ENCODE data around the gene GSKIP. TPM values are rescaled to one million over a fixed set of nuclear protein-coding genes. Genes with fewer than 3 reads are reported as not detected.

The GSKIP gene
- total and polyA plus RNA-seq, 2 experiments from 2014 or later: 37.3 to 46.5 TPM

- 93 to 94% methylated on average over 3 of the region's 3 CpGs for WGBS, 2 experiments (ENCODE audit: low coverage in 1 of 2, low lambda C conversion rate in 2 of 2, missing lambda C conversion rate in 2 of 2)
- H3K9me3 ChIP-seq (ENCODE audit: low read depth): no peaks in the 10 kb centered on the region
- in situ Hi-C loops (cut with MboI): no loop called here
- peaks cover 11% of the 10 kb centered on the region for H3K36me3 ChIP-seq (ENCODE audit: low read depth)
- 0 out of 2 replicates have a peak, but pooled peaks cover 3% of the 10 kb centered on the region for H4K20me1 ChIP-seq (ENCODE audit: insufficient read depth)
- H3K9me2 ChIP-seq (ENCODE audit: insufficient read depth): no peaks in the 10 kb centered on the region
- no peak overlapping the region for H3K9ac ChIP-seq
- no peak overlapping the region for H3K4me2 ChIP-seq (ENCODE audit: unreplicated experiment)
- no peak overlapping the region for H3K4me3 ChIP-seq
- H2AFZ ChIP-seq: no peak overlapping the region
- H3K27me3 ChIP-seq (replicated peaks; ENCODE audit: insufficient read depth): no peaks in the 10 kb centered on the region
- no peaks in the 10 kb centered on the region for H3F3A ChIP-seq (ENCODE audit: insufficient read depth)
- 0 out of 2 replicates have a peak, but pooled peaks cover 7% of the 10 kb centered on the region for H3K79me2 ChIP-seq (ENCODE audit: insufficient read depth)
- DNase-seq: no peak
- no peaks in the 10 kb centered on the region for H3K4me1 ChIP-seq (ENCODE audit: insufficient read depth)
- no peak for TF ChIP-seq EZH2phosphoT487 (IDR thresholded peaks at IDR 0.05; ENCODE audit: insufficient read depth, low read depth)
- TF ChIP-seq EZH2 (IDR thresholded peaks at IDR 0.05; ENCODE audit: insufficient read depth, poor library complexity, severe bottlenecking): no peak
- no peak overlapping the region for H3K27ac ChIP-seq
Measured at GRCh38 chr14:96380735-96381134, 17.4 kb downstream of the GSKIP start.

DNA sequence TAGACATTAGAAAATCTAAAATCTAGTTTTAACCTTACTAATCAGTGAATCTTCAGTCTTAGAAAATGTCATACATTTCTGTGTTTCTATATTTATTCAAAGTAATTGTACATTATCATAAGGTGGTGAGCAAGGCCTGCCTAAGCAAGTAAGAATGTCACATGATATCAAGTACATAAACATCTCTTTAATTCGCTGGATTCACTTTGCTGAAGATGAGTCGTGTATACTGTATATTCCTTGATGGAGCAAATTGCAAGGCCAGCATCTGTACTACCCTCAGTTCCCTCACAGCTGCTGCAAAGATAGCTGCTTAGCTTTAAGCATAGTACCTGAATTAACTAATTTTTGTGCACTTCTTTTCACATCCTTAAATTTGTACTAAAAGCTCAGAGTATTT, 20.1 kb downstream of the GSKIP start:
- H3F3A ChIP-seq (ENCODE audit: insufficient read depth): no peaks in the 10 kb centered on the region
- no peaks in the 10 kb centered on the region for H3K9me3 ChIP-seq (ENCODE audit: low read depth)
- H3K9ac ChIP-seq: no peak overlapping the region
- in situ Hi-C loops (cut with MboI): no loop called here
- peaks cover 13% of the 10 kb centered on the region for H3K36me3 ChIP-seq (ENCODE audit: low read depth)
- H3K27ac ChIP-seq: no peak overlapping the region
- peak; percentile 6 for DNase-seq
- 75 to 78% methylated on average over 2 of the region's 2 CpGs for WGBS, 2 experiments (ENCODE audit: low coverage in 1 of 2, low lambda C conversion rate in 2 of 2, missing lambda C conversion rate in 2 of 2)
- H4K20me1 ChIP-seq (ENCODE audit: insufficient read depth): no peaks in the 10 kb centered on the region
- no peak overlapping the region for H2AFZ ChIP-seq
- no peak overlapping the region for H3K4me3 ChIP-seq
- H3K27me3 ChIP-seq (replicated peaks; ENCODE audit: insufficient read depth): no peaks in the 10 kb centered on the region
- H3K79me2 ChIP-seq (ENCODE audit: insufficient read depth): no peaks in the 10 kb centered on the region
- no peaks in the 10 kb centered on the region for H3K4me1 ChIP-seq (ENCODE audit: insufficient read depth)
- H3K4me2 ChIP-seq (ENCODE audit: unreplicated experiment): no peak overlapping the region
- TF ChIP-seq EZH2phosphoT487 (IDR thresholded peaks at IDR 0.05; ENCODE audit: insufficient read depth, low read depth): no peak
- TF ChIP-seq EZH2 (IDR thresholded peaks at IDR 0.05; ENCODE audit: insufficient read depth, poor library complexity, severe bottlenecking): no peak
- H3K9me2 ChIP-seq (ENCODE audit: insufficient read depth): no peaks in the 10 kb centered on the region

GRCh38 chr14:96384053-96384452, 20.7 kb downstream of the GSKIP start:
- H3K9me2 ChIP-seq (ENCODE audit: insufficient read depth): no peaks in the 10 kb centered on the region
- H3K4me1 ChIP-seq (ENCODE audit: insufficient read depth): no peaks in the 10 kb centered on the region
- H3F3A ChIP-seq (ENCODE audit: insufficient read depth): no peaks in the 10 kb centered on the region
- H3K4me2 ChIP-seq (ENCODE audit: unreplicated experiment): no peak overlapping the region
- in situ Hi-C loops (cut with MboI): no loop called here
- no peak overlapping the region for H3K4me3 ChIP-seq
- no peak overlapping the region for H3K9ac ChIP-seq
- TF ChIP-seq EZH2 (IDR thresholded peaks at IDR 0.05; ENCODE audit: insufficient read depth, poor library complexity, severe bottlenecking) (no peak), EZH2phosphoT487 (IDR thresholded peaks at IDR 0.05; ENCODE audit: insufficient read depth, low read depth) (no peak)
- no peak for DNase-seq
- no peaks in the 10 kb centered on the region for H3K27me3 ChIP-seq (replicated peaks; ENCODE audit: insufficient read depth)
- 78 to 91% methylated on average over 1 of the region's 1 CpG for WGBS, 2 experiments (ENCODE audit: low coverage in 1 of 2, low lambda C conversion rate in 2 of 2, missing lambda C conversion rate in 2 of 2)
- H3K9me3 ChIP-seq (ENCODE audit: low read depth): no peaks in the 10 kb centered on the region
- peaks cover 13% of the 10 kb centered on the region for H3K36me3 ChIP-seq (ENCODE audit: low read depth)
- no peak overlapping the region for H2AFZ ChIP-seq
- no peaks in the 10 kb centered on the region for H4K20me1 ChIP-seq (ENCODE audit: insufficient read depth)
- H3K79me2 ChIP-seq (ENCODE audit: insufficient read depth): no peaks in the 10 kb centered on the region
- H3K27ac ChIP-seq: no peak overlapping the region

- 0 to 5% methylated on average over 1 of the region's 1 CpG for WGBS, 2 experiments (ENCODE audit: low coverage in 1 of 2, low lambda C conversion rate in 2 of 2, missing lambda C conversion rate in 2 of 2)
- H3F3A ChIP-seq (ENCODE audit: insufficient read depth): no peaks in the 10 kb centered on the region
Measured at GRCh38 chr14:96384740-96385139, 21.4 kb downstream of the GSKIP start.

DNA sequence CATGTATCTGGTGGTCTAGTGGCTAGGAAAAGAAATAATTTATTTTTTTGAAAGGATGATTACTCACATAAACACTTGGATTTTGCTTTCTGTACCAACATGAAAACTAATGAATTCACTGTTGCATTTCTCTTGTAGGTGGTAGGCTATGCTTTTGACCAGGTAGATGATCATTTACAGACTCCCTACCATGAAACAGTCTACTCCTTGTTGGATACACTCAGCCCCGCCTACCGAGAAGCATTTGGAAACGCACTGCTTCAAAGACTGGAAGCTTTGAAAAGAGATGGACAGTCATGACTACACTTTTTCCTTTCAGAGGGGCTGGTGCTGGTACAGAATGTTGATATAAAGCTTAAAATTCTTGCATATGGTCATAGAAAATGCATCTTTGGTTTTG, 22.1 kb downstream of the GSKIP start:
- Histone ChIP-seq H3K9me3 (ENCODE audit: low read depth) (no peaks in the 10 kb centered on the region), H3K27me3 (replicated peaks; ENCODE audit: insufficient read depth) (no peaks in the 10 kb centered on the region), H3K4me1 (ENCODE audit: insufficient read depth) (no peaks in the 10 kb centered on the region), H4K20me1 (ENCODE audit: insufficient read depth) (no peaks in the 10 kb centered on the region), H3K9ac (no peak overlapping the region), H3F3A (ENCODE audit: insufficient read depth) (no peaks in the 10 kb centered on the region), H3K79me2 (ENCODE audit: insufficient read depth) (no peaks in the 10 kb centered on the region), H3K27ac (no peak overlapping the region), H3K36me3 (ENCODE audit: low read depth) (peaks cover 13% of the 10 kb centered on the region), H3K4me3 (no peak overlapping the region), H2AFZ (no peak overlapping the region), H3K9me2 (ENCODE audit: insufficient read depth) (no peaks in the 10 kb centered on the region), H3K4me2 (ENCODE audit: unreplicated experiment) (no peak overlapping the region)
- 97 to 99% methylated on average over 3 of the region's 3 CpGs for WGBS, 2 experiments (ENCODE audit: low coverage in 1 of 2, low lambda C conversion rate in 2 of 2, missing lambda C conversion rate in 2 of 2)
- no peak for DNase-seq
- no peak for TF ChIP-seq EZH2 (IDR thresholded peaks at IDR 0.05; ENCODE audit: insufficient read depth, poor library complexity, severe bottlenecking)
- TF ChIP-seq EZH2phosphoT487 (IDR thresholded peaks at IDR 0.05; ENCODE audit: insufficient read depth, low read depth): no peak
- in situ Hi-C loops (cut with MboI): no loop called here

More at GRCh38 chr14:96384740-96385139, 21.4 kb downstream of the GSKIP start:
- TF ChIP-seq EZH2phosphoT487 (IDR thresholded peaks at IDR 0.05; ENCODE audit: insufficient read depth, low read depth) (no peak), EZH2 (IDR thresholded peaks at IDR 0.05; ENCODE audit: insufficient read depth, poor library complexity, severe bottlenecking) (no peak)
- no peaks in the 10 kb centered on the region for H3K9me3 ChIP-seq (ENCODE audit: low read depth)
- no peaks in the 10 kb centered on the region for H3K79me2 ChIP-seq (ENCODE audit: insufficient read depth)
- H3K4me2 ChIP-seq (ENCODE audit: unreplicated experiment): no peak overlapping the region
- H3K9ac ChIP-seq: no peak overlapping the region
- no peaks in the 10 kb centered on the region for H3K4me1 ChIP-seq (ENCODE audit: insufficient read depth)
- DNase-seq: no peak
- H2AFZ ChIP-seq: no peak overlapping the region
- no peak overlapping the region for H3K27ac ChIP-seq
- H3K9me2 ChIP-seq (ENCODE audit: insufficient read depth): no peaks in the 10 kb centered on the region
- peaks cover 13% of the 10 kb centered on the region for H3K36me3 ChIP-seq (ENCODE audit: low read depth)
- no peak overlapping the region for H3K4me3 ChIP-seq
- in situ Hi-C loops (cut with MboI): no loop called here
- H3K27me3 ChIP-seq (replicated peaks; ENCODE audit: insufficient read depth): no peaks in the 10 kb centered on the region
- H4K20me1 ChIP-seq (ENCODE audit: insufficient read depth): no peaks in the 10 kb centered on the region
